Stomach smooth muscle (tissue), 2 donors: ENCODE results near the gene ABCG2.
"Not testable (repeated sequence)": the region's sequence is repeated elsewhere in the genome, so short reads cannot be mapped to it uniquely, and the experiment has no call there.

Experiments used
- H3K27ac ChIP-seq: one replicate; pipeline ENCODE4 v1.7.0; 2013; ENCODE audit warnings: mild to moderate bottlenecking, low read length, inconsistent platforms
- H3K27me3 ChIP-seq, 2 donors: one replicate each; pipeline ENCODE4 v1.7.0; 2013; ENCODE audit warnings: low read length in 2 of 2; ENCODE audit not compliant: insufficient read depth in 2 of 2, control insufficient read depth in 1 of 2
- H3K36me3 ChIP-seq, 2 donors: one replicate each; pipeline ENCODE4 v1.7.0; 2013; ENCODE audit warnings: low read length in 2 of 2; ENCODE audit not compliant: control insufficient read depth in 2 of 2, insufficient read depth in 2 of 2
- H3K4me1 ChIP-seq: one replicate; pipeline ENCODE4 v1.7.0; 2013; ENCODE audit warnings: low read length; ENCODE audit not compliant: control insufficient read depth, insufficient read depth
- H3K4me3 ChIP-seq, 2 donors: one replicate each; pipeline ENCODE4 v1.7.0; 2013; ENCODE audit warnings: low read length in 2 of 2
- H3K9ac ChIP-seq, 2 donors: one replicate each; pipeline ENCODE4 v1.7.0; 2013; ENCODE audit warnings: low read length in 2 of 2, mild to moderate bottlenecking in 1 of 2
- H3K9me3 ChIP-seq, 2 donors: one replicate each; pipeline ENCODE4 v1.7.0; 2013; ENCODE audit warnings: low read length in 2 of 2; ENCODE audit not compliant: control insufficient read depth in 2 of 2
- donor health status: healthy.
- donor health status: Pancreatic carcinoma.

The ABCG2 gene

DNA sequence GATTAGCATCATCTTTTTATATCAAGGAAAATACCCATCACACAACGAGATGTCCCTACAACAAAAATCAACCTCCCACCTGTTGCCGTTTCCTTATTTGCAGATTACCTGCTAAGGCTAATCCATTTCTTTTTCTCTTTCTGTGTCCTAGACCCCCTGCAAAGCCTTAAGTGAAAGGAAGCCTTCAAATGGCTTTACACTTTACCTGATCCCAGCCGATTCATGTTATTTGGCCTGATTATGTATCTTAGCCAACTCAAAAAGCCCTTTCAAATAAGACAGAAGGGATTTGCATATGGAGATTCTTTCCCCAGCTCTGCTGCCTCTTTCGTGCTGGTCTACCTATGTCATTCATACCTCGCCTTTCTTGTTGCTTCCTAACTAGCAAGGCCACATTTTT lies 14.4 kb downstream of the ABCG2 start:
- Histone ChIP-seq H3K4me1 (no peaks in the 10 kb centered on the region), H3K4me3 (no peak overlapping the region), H3K36me3 (no peaks in the 10 kb centered on the region), H3K27ac (no peak overlapping the region), H3K9me3 (no peaks in the 10 kb centered on the region), H3K9ac (no peak overlapping the region), H3K27me3 (no peaks in the 10 kb centered on the region)

DNA sequence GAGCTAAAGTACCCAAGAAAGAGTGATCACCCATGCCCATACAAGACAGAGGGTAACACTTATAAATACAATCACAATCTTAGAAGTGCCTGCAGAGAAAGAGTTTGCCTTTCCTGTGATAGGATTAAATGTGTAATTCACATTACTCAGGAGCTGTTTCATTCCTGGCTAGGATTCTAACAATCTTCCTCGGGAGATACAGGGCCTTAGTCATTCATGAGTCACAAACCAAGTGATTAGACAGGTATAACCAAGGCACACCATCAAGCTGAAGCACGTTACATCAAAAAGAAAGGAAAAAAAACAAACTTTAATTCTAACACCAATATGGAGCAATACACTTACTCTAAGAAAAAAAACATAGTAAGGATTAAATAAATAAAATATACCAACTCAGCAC lies 14.9 kb downstream of the ABCG2 start:
- no peak overlapping the region for H3K4me3 ChIP-seq
- no peak overlapping the region for H3K9ac ChIP-seq
- H3K27me3 ChIP-seq, result no peaks in the 10 kb centered on the region
- H3K4me1 ChIP-seq, result no peaks in the 10 kb centered on the region
- H3K9me3 ChIP-seq, result no peaks in the 10 kb centered on the region
- no peak overlapping the region for H3K27ac ChIP-seq
- no peaks in the 10 kb centered on the region for H3K36me3 ChIP-seq

DNA sequence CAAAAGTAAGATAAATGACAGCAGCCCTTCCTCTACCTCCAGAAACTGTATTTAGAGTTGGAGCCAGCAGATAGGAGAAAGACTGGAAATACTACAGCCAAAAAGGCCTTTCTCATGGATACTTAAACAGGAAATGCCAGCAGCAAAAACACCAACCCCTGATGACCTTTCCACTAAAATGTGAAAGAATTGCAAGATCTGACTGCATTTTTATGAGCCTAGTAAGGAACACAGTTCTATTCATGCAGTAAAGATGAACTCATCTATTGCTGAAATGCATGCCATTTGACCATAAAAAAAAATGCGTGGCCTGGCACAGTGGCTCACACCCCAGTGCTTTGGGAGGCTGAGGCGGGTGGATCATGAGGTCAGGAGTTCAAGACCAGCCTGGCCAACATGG lies 19.9 kb downstream of the ABCG2 start:
- H3K9ac ChIP-seq, result no peak overlapping the region
- no peak overlapping the region for H3K27ac ChIP-seq
- no peaks in the 10 kb centered on the region for H3K36me3 ChIP-seq
- H3K4me3 ChIP-seq, result no peak overlapping the region
- no peaks in the 10 kb centered on the region for H3K9me3 ChIP-seq
- H3K4me1 ChIP-seq, result no peaks in the 10 kb centered on the region
- no peaks in the 10 kb centered on the region for H3K27me3 ChIP-seq

DNA sequence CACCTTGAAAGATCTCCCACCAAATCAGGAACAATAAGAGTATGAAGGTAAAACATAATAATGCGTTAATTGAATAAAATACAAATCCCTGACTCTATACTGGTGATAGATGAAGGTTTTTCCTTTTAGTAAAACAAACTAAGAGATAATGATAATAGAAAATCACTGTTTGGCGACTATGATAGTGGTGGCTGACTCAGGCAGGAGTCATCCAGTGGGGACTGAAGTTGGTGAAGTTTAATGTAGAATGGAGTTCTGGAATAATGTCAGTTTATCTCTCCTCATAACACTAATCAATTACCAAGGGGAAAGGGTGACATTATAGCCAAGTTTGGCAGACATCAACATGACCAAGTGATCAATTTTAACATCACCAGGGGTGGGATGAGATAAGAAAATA lies 21.3 kb downstream of the ABCG2 start:
- no peaks in the 10 kb centered on the region for H3K9me3 ChIP-seq

DNA sequence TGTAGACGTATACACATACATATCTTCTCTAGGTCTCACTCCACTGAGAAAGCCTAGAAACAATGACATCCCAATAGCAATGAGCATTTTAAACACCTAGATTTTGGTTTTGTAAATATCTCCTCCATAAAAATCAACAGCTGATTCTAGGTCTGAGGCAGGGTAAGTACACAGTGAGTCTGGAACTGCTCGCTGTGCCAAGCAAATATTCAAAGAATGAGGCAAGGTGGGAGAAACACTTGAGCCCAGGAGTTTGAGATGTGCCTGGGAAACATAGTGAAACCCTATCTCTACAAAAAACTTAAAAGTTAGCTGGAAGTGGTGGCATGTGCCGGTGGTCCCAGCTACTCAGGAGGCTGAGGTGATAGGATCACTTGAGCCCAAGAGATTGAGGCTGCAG lies 22.2 kb downstream of the ABCG2 start:
- Histone ChIP-seq H3K36me3 (no peaks in the 10 kb centered on the region), H3K9ac (no peak overlapping the region), H3K4me3 (no peak overlapping the region)

More for the DNA sequence above, 21.3 kb downstream of the ABCG2 start:
- Histone ChIP-seq H3K9ac (no peak overlapping the region), H3K27ac (no peak overlapping the region), H3K36me3 (no peaks in the 10 kb centered on the region), H3K4me3 (no peak overlapping the region), H3K4me1 (no peaks in the 10 kb centered on the region), H3K27me3 (no peaks in the 10 kb centered on the region)

DNA sequence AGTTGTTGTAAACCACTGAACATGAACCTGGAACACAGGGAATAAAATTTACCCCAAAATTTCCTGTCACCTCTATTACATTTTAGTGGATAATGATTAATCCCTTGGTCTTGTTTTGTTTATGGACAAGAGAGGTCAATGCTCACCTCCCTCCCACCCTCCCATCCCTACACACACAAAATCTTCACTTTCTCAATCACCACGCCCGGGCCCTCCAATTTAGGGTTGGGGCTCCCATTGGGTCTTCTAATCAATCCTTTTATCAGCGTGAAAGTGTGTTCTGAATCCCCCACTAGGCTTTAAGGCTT lies 23.1 kb downstream of the ABCG2 start:
- no peak overlapping the region for H3K4me3 ChIP-seq
- no peaks in the 10 kb centered on the region for H3K9me3 ChIP-seq
- H3K9ac ChIP-seq, result no peak overlapping the region
- H3K27ac ChIP-seq, result no peak overlapping the region
- H3K27me3 ChIP-seq, result no peaks in the 10 kb centered on the region
- H3K4me1 ChIP-seq, result no peaks in the 10 kb centered on the region
- H3K36me3 ChIP-seq, result no peaks in the 10 kb centered on the region

More for the DNA sequence above, 22.2 kb downstream of the ABCG2 start:
- Histone ChIP-seq H3K4me1 (no peaks in the 10 kb centered on the region), H3K27me3 (no peaks in the 10 kb centered on the region), H3K9me3 (no peaks in the 10 kb centered on the region), H3K27ac (no peak overlapping the region)

DNA sequence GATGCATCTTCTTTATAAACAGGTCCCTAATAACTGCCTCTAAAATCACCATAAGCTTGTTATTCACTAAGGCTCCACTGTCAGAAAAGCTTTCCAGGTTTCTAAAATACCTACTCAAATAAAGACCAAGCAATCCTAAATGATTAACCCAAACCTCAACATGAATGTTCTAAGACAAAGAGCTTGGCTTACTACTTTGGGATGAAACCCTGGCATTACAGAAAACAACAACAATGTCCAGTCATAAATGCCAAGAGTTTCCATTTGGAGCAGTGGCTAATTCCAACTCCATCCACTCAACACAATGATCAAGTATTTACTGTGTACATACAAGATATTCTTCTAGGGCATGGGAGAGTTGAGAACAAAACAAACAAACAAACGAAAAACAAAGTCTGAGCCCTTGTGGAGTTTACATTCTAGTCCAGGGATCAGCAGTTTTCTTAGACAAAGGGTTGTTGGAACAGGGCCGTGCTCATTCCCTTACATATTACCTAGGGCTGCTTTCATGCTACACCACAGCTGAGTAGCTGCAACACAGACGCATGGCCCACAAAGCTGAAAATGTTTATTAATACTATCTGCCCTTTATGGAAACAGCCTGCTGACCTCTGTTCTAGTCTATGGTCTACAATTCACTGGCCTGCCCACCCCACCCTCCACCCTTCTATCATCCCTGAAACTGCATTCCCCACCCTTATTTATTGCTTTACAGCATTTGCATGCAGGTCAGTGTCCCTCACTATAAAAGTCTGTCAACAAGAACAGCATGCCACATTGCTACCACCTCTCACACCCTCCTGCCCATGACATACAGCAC lies 23.7 kb downstream of the ABCG2 start:
- Histone ChIP-seq H3K36me3 (no peaks in the 10 kb centered on the region), H3K9ac (no peak overlapping the region), H3K27ac (no peak overlapping the region), H3K4me3 (no peak overlapping the region), H3K9me3 (no peaks in the 10 kb centered on the region), H3K4me1 (no peaks in the 10 kb centered on the region), H3K27me3 (no peaks in the 10 kb centered on the region)

DNA sequence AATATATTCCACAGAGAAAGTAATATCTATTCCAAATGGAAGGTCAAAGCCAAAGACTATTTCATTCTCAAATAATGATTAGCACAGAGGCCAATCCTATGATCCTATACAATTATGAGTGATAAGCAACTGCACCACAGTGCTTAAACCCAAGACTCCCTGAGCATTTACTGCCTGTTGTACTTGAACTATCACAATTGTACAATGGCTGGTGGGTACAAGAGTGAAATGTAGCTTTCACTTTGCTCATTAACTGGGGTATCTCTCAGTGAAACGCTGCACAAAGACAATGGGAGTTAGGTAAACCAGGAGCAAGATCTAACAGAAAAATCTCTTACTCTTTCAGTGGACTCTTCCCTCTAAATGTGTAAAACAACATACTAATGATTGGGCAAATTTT lies 24.3 kb downstream of the ABCG2 start:
- no peaks in the 10 kb centered on the region for H3K36me3 ChIP-seq
- H3K27ac ChIP-seq, result no peak overlapping the region
- H3K4me1 ChIP-seq, result no peaks in the 10 kb centered on the region
- no peak overlapping the region for H3K9ac ChIP-seq
- H3K4me3 ChIP-seq, result no peak overlapping the region
- H3K27me3 ChIP-seq, result no peaks in the 10 kb centered on the region
- H3K9me3 ChIP-seq, result peaks cover 0 to 2% of the 10 kb centered on the region in 2 donors

DNA sequence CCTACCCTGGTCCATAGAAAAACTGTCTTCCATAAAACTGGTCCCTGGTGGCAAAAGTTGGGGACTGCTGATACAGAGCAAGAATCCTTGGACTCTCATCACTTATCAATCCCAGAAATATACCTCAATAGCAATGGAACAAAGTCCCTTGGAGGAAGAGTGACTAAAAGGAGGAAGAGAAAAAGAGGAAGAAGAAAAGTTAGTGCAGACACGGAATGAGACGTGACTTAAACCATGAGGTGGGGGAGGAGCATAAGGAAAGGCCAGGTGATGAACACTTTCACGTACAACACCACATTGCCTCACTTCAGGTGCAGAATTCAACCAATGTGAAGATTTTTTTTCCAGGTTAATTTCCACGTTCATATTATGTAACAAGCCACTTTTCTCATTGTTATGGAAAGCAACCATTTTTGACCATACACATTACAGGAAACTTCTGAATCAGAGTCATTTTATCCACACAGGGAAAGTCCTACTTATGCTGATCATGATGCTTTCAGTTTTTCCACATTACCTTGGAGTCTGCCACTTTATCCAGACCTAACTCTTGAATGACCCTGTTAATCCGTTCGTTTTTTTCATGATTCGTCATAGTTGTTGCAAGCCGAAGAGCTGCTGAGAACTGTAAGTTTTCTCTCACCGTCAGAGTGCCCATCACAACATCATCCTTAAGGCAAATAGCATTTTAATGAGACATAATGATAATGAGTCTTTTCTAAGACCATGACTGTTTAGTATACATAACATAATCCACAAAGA lies 27.7 kb downstream of the ABCG2 start:
- Histone ChIP-seq H3K4me1 (no peaks in the 10 kb centered on the region), H3K4me3 (no peak overlapping the region), H3K9ac (no peak overlapping the region), H3K27me3 (no peaks in the 10 kb centered on the region), H3K9me3 (peaks cover 0 to 2% of the 10 kb centered on the region in 2 donors), H3K36me3 (no peaks in the 10 kb centered on the region), H3K27ac (no peak overlapping the region)

DNA sequence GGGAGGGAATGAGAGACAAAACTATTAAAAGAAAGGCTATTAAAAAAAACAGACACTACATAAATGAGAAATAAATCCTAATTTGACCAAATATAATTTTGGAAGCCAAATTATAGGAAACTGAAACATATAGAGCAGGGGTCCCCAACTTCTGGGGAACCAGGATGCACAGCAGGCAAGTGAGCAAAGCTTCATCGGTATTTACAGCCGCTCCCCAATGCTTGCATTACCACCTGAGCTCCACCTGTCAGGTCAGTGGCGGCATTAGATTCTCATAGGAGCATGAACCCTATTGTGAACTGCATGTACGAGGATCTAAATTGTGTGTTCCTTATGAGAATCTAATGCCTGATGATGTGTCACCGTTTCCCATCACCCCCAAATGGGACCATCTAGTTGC lies 28.4 kb downstream of the ABCG2 start:
- no peaks in the 10 kb centered on the region for H3K4me1 ChIP-seq
- H3K9me3 ChIP-seq, result peaks cover 0 to 2% of the 10 kb centered on the region in 2 donors
- no peak overlapping the region for H3K4me3 ChIP-seq
- H3K27me3 ChIP-seq, result no peaks in the 10 kb centered on the region
- no peak overlapping the region for H3K27ac ChIP-seq
- no peak overlapping the region for H3K9ac ChIP-seq
- H3K36me3 ChIP-seq, result no peaks in the 10 kb centered on the region

DNA sequence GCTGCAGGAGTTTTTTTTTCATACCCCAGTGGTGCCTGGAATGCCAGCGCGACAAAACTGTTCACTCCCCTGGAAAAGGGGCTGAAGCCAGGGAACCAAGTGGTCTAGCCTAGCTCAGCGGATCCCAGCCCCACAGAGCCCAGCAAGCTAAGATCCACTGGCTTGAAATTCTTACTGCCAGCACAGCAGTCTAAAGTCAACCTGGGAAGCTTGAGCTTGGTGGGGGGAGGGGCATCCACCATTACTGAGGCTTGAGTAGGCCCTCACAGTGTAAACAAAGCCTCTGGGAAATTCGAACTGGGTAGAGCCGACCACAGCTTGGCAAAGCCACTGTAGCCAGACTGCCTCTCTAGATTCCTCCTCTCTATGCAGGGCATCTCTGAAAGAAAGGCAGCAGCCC lies 36.2 kb downstream of the ABCG2 start:
- not testable (repeated sequence) for H3K9me3 ChIP-seq, H3K9ac ChIP-seq, H3K27ac ChIP-seq, H3K36me3 ChIP-seq, H3K4me3 ChIP-seq, H3K4me1 ChIP-seq, H3K27me3 ChIP-seq
